ENCODE results near the gene OVCA2.

- TF ChIP-seq, protein P1, sequence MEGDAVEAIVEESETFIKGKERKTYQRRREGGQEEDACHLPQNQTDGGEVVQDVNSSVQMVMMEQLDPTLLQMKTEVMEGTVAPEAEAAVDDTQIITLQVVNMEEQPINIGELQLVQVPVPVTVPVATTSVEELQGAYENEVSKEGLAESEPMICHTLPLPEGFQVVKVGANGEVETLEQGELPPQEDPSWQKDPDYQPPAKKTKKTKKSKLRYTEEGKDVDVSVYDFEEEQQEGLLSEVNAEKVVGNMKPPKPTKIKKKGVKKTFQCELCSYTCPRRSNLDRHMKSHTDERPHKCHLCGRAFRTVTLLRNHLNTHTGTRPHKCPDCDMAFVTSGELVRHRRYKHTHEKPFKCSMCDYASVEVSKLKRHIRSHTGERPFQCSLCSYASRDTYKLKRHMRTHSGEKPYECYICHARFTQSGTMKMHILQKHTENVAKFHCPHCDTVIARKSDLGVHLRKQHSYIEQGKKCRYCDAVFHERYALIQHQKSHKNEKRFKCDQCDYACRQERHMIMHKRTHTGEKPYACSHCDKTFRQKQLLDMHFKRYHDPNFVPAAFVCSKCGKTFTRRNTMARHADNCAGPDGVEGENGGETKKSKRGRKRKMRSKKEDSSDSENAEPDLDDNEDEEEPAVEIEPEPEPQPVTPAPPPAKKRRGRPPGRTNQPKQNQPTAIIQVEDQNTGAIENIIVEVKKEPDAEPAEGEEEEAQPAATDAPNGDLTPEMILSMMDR (IDR thresholded peaks at IDR 0.05 in 8 of 11, conservative IDR thresholded peaks at IDR 0.05 in 3 of 11) = no peak
- TF ChIP-seq POLR2AphosphoS5 (IDR thresholded peaks at IDR 0.05) = no peak
- TF ChIP-seq POLR2A (IDR thresholded peaks at IDR 0.05) = no peak
Observed at GRCh38 chr17:2060385-2060658, 18.5 kb downstream of the OVCA2 start.

Measured in spleen (tissue), 7 donors.